GM23338 (cell line): ENCODE results near the gene CDC42BPA. TPM values are rescaled to one million over a fixed set of nuclear protein-coding genes. Genes with fewer than 3 reads are reported as not detected.
A peak's percentile ranks its signal among the peaks of the same experiment; 100 is the strongest.

Experiments
- ATAC-seq: fragments of 200-7000 bp; cut with Tn5 transposase; 3 replicates; pipeline ENCODE4 v1.9.1; 2020
- DNase-seq: peaks from one replicate; pipeline ENCODE4 v3.0.0-alpha.2; 2015; ENCODE audit warnings: low spot score
- H2AFZ ChIP-seq: fragments of 200-600 bp; sonication (generic); 2 replicates; pipeline ENCODE4 v1.8.0; 2016; ENCODE audit warnings: antibody characterized with exemption, mild to moderate bottlenecking, moderate library complexity
- H3F3A ChIP-seq: fragments of 200-600 bp; sonication (generic); replicated peaks from 2 replicates; pipeline ENCODE4 v1.8.0; 2017; ENCODE audit warnings: antibody characterized with exemption, mixed run types, low read depth
- H3K27ac ChIP-seq: fragments of 200-600 bp; sonication (generic); 2 replicates; pipeline ENCODE4 v1.6.1; 2016; ENCODE audit warnings: low read depth
- H3K27me3 ChIP-seq: fragments of 200-600 bp; sonication (generic); 2 replicates; pipeline ENCODE4 v1.8.0; 2016; ENCODE audit warnings: mild to moderate bottlenecking, mixed run types, moderate library complexity; ENCODE audit not compliant: insufficient read depth
- H3K36me3 ChIP-seq: fragments of 200-600 bp; sonication (generic); 2 replicates; pipeline ENCODE4 v1.8.0; 2016; ENCODE audit warnings: mild to moderate bottlenecking; ENCODE audit not compliant: insufficient read depth
- H3K4me1 ChIP-seq: fragments of 200-600 bp; sonication (generic); 2 replicates; pipeline ENCODE4 v1.8.0; 2016; ENCODE audit warnings: mild to moderate bottlenecking, moderate library complexity; ENCODE audit not compliant: insufficient read depth
- H3K4me2 ChIP-seq: fragments of 200-600 bp; sonication (generic); 2 replicates; pipeline ENCODE4 v1.7.1; 2017; ENCODE audit warnings: mixed run types
- H3K4me3 ChIP-seq: fragments of 200-600 bp; sonication (generic); 2 replicates; pipeline ENCODE4 v1.6.1; 2016; ENCODE audit warnings: mixed run types
- H3K79me2 ChIP-seq: fragments of 200-600 bp; sonication (generic); replicated peaks from 2 replicates; pipeline ENCODE4 v1.8.0; 2017; ENCODE audit warnings: mild to moderate bottlenecking; ENCODE audit not compliant: insufficient read depth
- H3K9me2 ChIP-seq: fragments of 200-600 bp; sonication (generic); 2 replicates; pipeline ENCODE4 v1.8.0; 2017; ENCODE audit not compliant: insufficient read depth
- H4K20me1 ChIP-seq: fragments of 200-600 bp; sonication (generic); replicated peaks from 2 replicates; pipeline ENCODE4 v1.8.0; 2017; ENCODE audit warnings: mild to moderate bottlenecking; ENCODE audit not compliant: insufficient read depth
- H3K27ac Mint-ChIP-seq: 2 replicates; pipeline ENCODE4 v1.8.0; 2020; ENCODE audit warnings: inconsistent platforms, mild to moderate bottlenecking, moderate library complexity, mixed read lengths
- H3K27me3 Mint-ChIP-seq: 3 replicates; pipeline ENCODE4 v1.8.0; 2022; ENCODE audit warnings: low read depth, mild to moderate bottlenecking, moderate library complexity, mixed read lengths, inconsistent platforms; ENCODE audit not compliant: insufficient read depth, poor library complexity
- H3K36me3 Mint-ChIP-seq: 3 replicates; pipeline ENCODE4 v1.8.0; 2021; ENCODE audit warnings: low read depth, mild to moderate bottlenecking, inconsistent platforms, moderate library complexity, mixed read lengths
- H3K4me1 Mint-ChIP-seq: 3 replicates; pipeline ENCODE4 v1.8.0; 2020; ENCODE audit warnings: mild to moderate bottlenecking, inconsistent platforms, mixed read lengths
- H3K4me3 Mint-ChIP-seq: 3 replicates; pipeline ENCODE4 v1.8.0; 2021; ENCODE audit warnings: moderate library complexity, mild to moderate bottlenecking, inconsistent platforms, mixed read lengths
- H3K9me3 Mint-ChIP-seq: 3 replicates; pipeline ENCODE4 v1.8.0; 2020; ENCODE audit warnings: moderate library complexity, mild to moderate bottlenecking, inconsistent platforms, mixed read lengths
- CREB1 ChIP-seq: fragments of 250-450 bp; sonication (Bioruptor Pico); IDR thresholded peaks from 2 replicates; pipeline ENCODE4 v1.5.0; 2020; ENCODE audit warnings: low read depth, mild to moderate bottlenecking, moderate library complexity
- CTCF ChIP-seq, 2 experiments: fragments of 200-600 bp in 1 of 2; sonication (generic) in 1 of 2; conservative IDR thresholded peaks; 2 replicates each; pipeline versions ENCODE4 v1.5.1 to v1.6.1; 2016 to 2017; ENCODE audit warnings: antibody characterized with exemption in 2 of 2, low read depth in 2 of 2, mild to moderate bottlenecking in 2 of 2, moderate library complexity in 1 of 2
- ETS1 ChIP-seq: IDR thresholded peaks from 2 replicates; pipeline ENCODE4 v1.6.1; 2016; ENCODE audit warnings: antibody characterized with exemption
- EZH2phosphoT487 ChIP-seq: fragments of 200-600 bp; sonication (generic); IDR thresholded peaks from one replicate; pipeline ENCODE4 v1.8.1; 2018; ENCODE audit warnings: antibody characterized with exemption; ENCODE audit not compliant: unreplicated experiment
- POLR2AphosphoS5 ChIP-seq: IDR thresholded peaks from 2 replicates; pipeline ENCODE4 v1.6.1; 2016; ENCODE audit warnings: antibody characterized with exemption, low read depth
- STAT1 ChIP-seq: IDR thresholded peaks from one replicate; pipeline ENCODE4 v1.6.1; 2016; ENCODE audit warnings: antibody characterized with exemption; ENCODE audit not compliant: unreplicated experiment
- ZNF114 ChIP-seq: fragments of 250-450 bp; sonication (Bioruptor Pico); IDR thresholded peaks from 2 replicates; pipeline ENCODE4 v1.5.0; 2020; ENCODE audit warnings: mild to moderate bottlenecking, moderate library complexity
- polyA plus RNA-seq: library from polyadenylated mRNA; unstranded; fragments of >200 nt; fragmentation: Nextera tagmentation; extraction: Ambion mirVana; gene quantifications from 2 replicates; pipeline ENCODE4 v1.2.1, GENCODE V29; 2016
- total RNA-seq: library from RNA; depleted of rRNA; stranded (reverse); fragments of >200 nt; shearing (Covaris generic); gene quantifications from 2 replicates; pipeline ENCODE4 v1.2.3, GENCODE V29; 2014
- TF ChIP-seq, protein P1 (sequence below): IDR thresholded peaks from one replicate; pipeline ENCODE4 v1.6.1; 2018; ENCODE audit warnings: antibody characterized with exemption; ENCODE audit not compliant: unreplicated experiment
- TF ChIP-seq, protein P2 (sequence below): fragments of 250-450 bp; sonication (Bioruptor Pico); IDR thresholded peaks from 2 replicates; pipeline ENCODE4 v1.5.0; 2020; ENCODE audit warnings: mild to moderate bottlenecking, moderate library complexity

The CDC42BPA gene
- total and polyA plus RNA-seq, 2 experiments from 2014 or later, result 17.7 to 40.1 TPM

DNA sequence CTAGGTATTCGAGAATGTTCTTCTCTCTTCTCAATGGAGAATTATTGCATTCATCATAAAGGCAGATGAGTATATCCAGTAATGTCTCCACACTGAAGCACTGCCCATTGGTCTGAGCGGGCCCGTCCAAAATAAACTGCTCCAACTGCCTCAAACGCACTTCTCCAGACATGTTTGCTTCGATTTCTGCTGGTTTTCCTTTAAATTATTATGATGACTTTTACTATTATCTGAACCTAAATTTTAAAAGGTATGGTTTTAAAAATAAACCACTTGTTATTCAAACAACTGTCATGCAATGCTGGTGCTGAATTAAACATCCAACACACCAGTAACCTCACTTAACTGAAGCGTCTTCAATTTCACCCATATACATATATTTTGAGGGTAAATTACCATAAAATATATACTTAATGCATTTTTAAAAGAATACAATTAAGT is 1.3 kb downstream of the CDC42BPA start:
- Histone ChIP-seq H3K27ac (peak overlapping the region; percentile 92), H3K4me3 (peak overlapping the region; percentile 70), H3K79me2 (peaks cover 55% of the 10 kb centered on the region), H3K4me2 (peak overlapping the region; percentile 81), H3F3A (no peaks in the 10 kb centered on the region; the same call in 1 of the 2 replicates), H2AFZ (no peak overlapping the region), H3K27me3 (no peaks in the 10 kb centered on the region), H3K4me1 (peaks cover 17% of the 10 kb centered on the region; the same call in 1 of the 2 replicates), H3K36me3 (no peaks in the 10 kb centered on the region), H3K9me2 (no peaks in the 10 kb centered on the region), H4K20me1 (0 out of 2 replicates have a peak, but pooled peaks cover 4% of the 10 kb centered on the region)
- Mint-ChIP-seq H3K36me3 (0 out of 3 replicates have a peak, but pooled peaks cover 3% of the 10 kb centered on the region), H3K4me1 (peaks cover 32% of the 10 kb centered on the region), H3K9me3 (no peaks in the 10 kb centered on the region), H3K4me3 (peak overlapping the region; percentile 92), H3K27ac (peak overlapping the region; percentile 70; the same call in 1 of the 2 replicates), H3K27me3 (peaks cover 12% of the 10 kb centered on the region)
- ATAC-seq (no peak), DNase-seq (no peak)
- TF ChIP-seq POLR2AphosphoS5, result no peak
- TF ChIP-seq STAT1, result no peak
- TF ChIP-seq, protein P1, sequence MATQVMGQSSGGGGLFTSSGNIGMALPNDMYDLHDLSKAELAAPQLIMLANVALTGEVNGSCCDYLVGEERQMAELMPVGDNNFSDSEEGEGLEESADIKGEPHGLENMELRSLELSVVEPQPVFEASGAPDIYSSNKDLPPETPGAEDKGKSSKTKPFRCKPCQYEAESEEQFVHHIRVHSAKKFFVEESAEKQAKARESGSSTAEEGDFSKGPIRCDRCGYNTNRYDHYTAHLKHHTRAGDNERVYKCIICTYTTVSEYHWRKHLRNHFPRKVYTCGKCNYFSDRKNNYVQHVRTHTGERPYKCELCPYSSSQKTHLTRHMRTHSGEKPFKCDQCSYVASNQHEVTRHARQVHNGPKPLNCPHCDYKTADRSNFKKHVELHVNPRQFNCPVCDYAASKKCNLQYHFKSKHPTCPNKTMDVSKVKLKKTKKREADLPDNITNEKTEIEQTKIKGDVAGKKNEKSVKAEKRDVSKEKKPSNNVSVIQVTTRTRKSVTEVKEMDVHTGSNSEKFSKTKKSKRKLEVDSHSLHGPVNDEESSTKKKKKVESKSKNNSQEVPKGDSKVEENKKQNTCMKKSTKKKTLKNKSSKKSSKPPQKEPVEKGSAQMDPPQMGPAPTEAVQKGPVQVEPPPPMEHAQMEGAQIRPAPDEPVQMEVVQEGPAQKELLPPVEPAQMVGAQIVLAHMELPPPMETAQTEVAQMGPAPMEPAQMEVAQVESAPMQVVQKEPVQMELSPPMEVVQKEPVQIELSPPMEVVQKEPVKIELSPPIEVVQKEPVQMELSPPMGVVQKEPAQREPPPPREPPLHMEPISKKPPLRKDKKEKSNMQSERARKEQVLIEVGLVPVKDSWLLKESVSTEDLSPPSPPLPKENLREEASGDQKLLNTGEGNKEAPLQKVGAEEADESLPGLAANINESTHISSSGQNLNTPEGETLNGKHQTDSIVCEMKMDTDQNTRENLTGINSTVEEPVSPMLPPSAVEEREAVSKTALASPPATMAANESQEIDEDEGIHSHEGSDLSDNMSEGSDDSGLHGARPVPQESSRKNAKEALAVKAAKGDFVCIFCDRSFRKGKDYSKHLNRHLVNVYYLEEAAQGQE, result no peak
- TF ChIP-seq CREB1 (CRISPR knock-in tag), result no peak
- no peak for TF ChIP-seq ETS1
- TF ChIP-seq CTCF (conservative IDR thresholded peaks at IDR 0.05; ENCODE audit: low read depth in 2 of 2), result no peak
- no peak for TF ChIP-seq EZH2phosphoT487
- no peak for TF ChIP-seq ZNF114 (CRISPR knock-in tag)

DNA sequence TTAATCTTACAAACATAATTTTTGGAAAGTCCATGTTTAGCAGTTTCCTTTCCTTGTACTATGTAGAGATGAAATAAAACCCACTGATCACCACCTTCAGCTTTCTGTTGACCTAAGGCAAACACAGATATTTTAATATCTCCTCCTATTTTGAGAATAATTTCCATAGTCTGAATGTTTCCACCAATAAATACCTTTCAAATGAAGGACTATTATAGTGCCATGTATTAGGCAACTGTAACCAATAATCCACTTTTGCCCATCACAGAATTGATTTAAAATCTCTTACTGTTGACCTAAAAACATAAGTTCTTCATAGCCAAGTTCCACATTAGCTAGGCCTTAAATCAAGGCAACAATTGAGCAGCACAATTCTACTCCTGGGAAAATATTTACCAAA is 1.8 kb downstream of the CDC42BPA start:
- no peaks in the 10 kb centered on the region; the same call in 1 of the 2 replicates for H3F3A ChIP-seq
- no peak for ATAC-seq
- peaks cover 61% of the 10 kb centered on the region for H3K79me2 ChIP-seq
- 0 out of 2 replicates have a peak, but pooled peaks cover 5% of the 10 kb centered on the region for H4K20me1 ChIP-seq
- no peaks in the 10 kb centered on the region for H3K9me3 Mint-ChIP-seq
- H3K27ac ChIP-seq, result no peak overlapping the region
- H3K27ac Mint-ChIP-seq, result no peak overlapping the region
- peaks cover 36% of the 10 kb centered on the region for H3K4me1 Mint-ChIP-seq
- no peak overlapping the region for H2AFZ ChIP-seq
- peak overlapping the region; percentile 70 for H3K4me3 ChIP-seq
- no peaks in the 10 kb centered on the region for H3K36me3 ChIP-seq
- H3K4me1 ChIP-seq, result peaks cover 20% of the 10 kb centered on the region; the same call in 1 of the 2 replicates
- no peaks in the 10 kb centered on the region for H3K9me2 ChIP-seq
- no peak for DNase-seq
- 0 out of 3 replicates have a peak, but pooled peaks cover 3% of the 10 kb centered on the region for H3K36me3 Mint-ChIP-seq
- H3K4me3 Mint-ChIP-seq, result peak overlapping the region; percentile 92
- H3K27me3 ChIP-seq, result no peaks in the 10 kb centered on the region
- H3K4me2 ChIP-seq, result peak overlapping the region; percentile 81
- H3K27me3 Mint-ChIP-seq, result peaks cover 12% of the 10 kb centered on the region
- TF ChIP-seq, protein P2, sequence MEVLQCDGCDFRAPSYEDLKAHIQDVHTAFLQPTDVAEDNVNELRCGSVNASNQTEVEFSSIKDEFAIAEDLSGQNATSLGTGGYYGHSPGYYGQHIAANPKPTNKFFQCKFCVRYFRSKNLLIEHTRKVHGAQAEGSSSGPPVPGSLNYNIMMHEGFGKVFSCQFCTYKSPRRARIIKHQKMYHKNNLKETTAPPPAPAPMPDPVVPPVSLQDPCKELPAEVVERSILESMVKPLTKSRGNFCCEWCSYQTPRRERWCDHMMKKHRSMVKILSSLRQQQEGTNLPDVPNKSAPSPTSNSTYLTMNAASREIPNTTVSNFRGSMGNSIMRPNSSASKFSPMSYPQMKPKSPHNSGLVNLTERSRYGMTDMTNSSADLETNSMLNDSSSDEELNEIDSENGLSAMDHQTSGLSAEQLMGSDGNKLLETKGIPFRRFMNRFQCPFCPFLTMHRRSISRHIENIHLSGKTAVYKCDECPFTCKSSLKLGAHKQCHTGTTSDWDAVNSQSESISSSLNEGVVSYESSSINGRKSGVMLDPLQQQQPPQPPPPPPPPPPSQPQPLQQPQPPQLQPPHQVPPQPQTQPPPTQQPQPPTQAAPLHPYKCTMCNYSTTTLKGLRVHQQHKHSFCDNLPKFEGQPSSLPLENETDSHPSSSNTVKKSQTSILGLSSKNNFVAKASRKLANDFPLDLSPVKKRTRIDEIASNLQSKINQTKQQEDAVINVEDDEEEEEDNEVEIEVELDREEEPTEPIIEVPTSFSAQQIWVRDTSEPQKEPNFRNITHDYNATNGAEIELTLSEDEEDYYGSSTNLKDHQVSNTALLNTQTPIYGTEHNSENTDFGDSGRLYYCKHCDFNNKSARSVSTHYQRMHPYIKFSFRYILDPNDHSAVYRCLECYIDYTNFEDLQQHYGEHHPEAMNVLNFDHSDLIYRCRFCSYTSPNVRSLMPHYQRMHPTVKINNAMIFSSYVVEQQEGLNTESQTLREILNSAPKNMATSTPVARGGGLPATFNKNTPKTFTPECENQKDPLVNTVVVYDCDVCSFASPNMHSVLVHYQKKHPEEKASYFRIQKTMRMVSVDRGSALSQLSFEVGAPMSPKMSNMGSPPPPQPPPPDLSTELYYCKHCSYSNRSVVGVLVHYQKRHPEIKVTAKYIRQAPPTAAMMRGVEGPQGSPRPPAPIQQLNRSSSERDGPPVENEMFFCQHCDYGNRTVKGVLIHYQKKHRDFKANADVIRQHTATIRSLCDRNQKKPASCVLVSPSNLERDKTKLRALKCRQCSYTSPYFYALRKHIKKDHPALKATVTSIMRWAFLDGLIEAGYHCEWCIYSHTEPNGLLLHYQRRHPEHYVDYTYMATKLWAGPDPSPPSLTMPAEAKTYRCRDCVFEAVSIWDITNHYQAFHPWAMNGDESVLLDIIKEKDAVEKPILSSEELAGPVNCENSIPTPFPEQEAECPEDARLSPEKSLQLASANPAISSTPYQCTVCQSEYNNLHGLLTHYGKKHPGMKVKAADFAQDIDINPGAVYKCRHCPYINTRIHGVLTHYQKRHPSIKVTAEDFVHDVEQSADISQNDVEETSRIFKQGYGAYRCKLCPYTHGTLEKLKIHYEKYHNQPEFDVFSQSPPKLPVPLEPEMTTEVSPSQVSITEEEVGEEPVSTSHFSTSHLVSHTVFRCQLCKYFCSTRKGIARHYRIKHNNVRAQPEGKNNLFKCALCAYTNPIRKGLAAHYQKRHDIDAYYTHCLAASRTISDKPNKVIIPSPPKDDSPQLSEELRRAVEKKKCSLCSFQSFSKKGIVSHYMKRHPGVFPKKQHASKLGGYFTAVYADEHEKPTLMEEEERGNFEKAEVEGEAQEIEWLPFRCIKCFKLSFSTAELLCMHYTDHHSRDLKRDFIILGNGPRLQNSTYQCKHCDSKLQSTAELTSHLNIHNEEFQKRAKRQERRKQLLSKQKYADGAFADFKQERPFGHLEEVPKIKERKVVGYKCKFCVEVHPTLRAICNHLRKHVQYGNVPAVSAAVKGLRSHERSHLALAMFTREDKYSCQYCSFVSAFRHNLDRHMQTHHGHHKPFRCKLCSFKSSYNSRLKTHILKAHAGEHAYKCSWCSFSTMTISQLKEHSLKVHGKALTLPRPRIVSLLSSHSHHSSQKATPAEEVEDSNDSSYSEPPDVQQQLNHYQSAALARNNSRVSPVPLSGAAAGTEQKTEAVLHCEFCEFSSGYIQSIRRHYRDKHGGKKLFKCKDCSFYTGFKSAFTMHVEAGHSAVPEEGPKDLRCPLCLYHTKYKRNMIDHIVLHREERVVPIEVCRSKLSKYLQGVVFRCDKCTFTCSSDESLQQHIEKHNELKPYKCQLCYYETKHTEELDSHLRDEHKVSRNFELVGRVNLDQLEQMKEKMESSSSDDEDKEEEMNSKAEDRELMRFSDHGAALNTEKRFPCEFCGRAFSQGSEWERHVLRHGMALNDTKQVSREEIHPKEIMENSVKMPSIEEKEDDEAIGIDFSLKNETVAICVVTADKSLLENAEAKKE, result no peak
- no peak for TF ChIP-seq POLR2AphosphoS5
